Motor neuron (in vitro differentiated cells): Measurements from ENCODE around the gene APBB1IP. TPM values are rescaled to one million over a fixed set of nuclear protein-coding genes. Genes with fewer than 3 reads are reported as not detected.

Experiments used
- ATAC-seq, 8 experiments: fragments of 200-7000 bp; cut with Tn5 transposase; replicated peaks in 6 of 8; 2 replicates each; pipeline ENCODE4 v1.8.0; 2021; ENCODE audit warnings: mild to moderate bottlenecking in 8 of 8, moderate library complexity in 8 of 8
- H3K27ac ChIP-seq, 2 donors: fragments of 250-450 bp; sonication (Bioruptor Pico); 2 replicates each; pipeline ENCODE4 v1.9.0; 2021; ENCODE audit warnings: antibody characterized with exemption in 2 of 2, mild to moderate bottlenecking in 2 of 2, moderate library complexity in 1 of 2
- H3K4me1 ChIP-seq, 2 donors: fragments of 250-450 bp; sonication (Bioruptor Pico); replicated peaks in 1 of 2; 2 replicates each; pipeline ENCODE4 v1.6.1; 2021; ENCODE audit warnings: antibody characterized with exemption in 2 of 2, mild to moderate bottlenecking in 2 of 2, moderate library complexity in 1 of 2
- H3K4me3 ChIP-seq, 5 donors: fragments of 250-450 bp; sonication (Bioruptor Pico); 2 replicates each; pipeline ENCODE4 v1.9.0; 2021; ENCODE audit warnings: antibody characterized with exemption in 5 of 5, mild to moderate bottlenecking in 5 of 5, moderate library complexity in 4 of 5
- WGBS, 10 experiments: fragments of 450-650 bp; shearing (Covaris generic); methylation state at CpG; one replicate each; pipeline ENCODE4 v1.0.0; 2022; 5-methylcytosine and 5-hydroxymethylcytosine counted together
- in situ Hi-C, 9 experiments: fragments of 400-800 bp; cut with MboI; loops; one replicate each; pipeline ENCODE4 v1.15.0; 2021; ENCODE audit warnings: low sequenced_read_pairs in 9 of 9, low pct_unique_long_range_greater_than_20kb in 2 of 9; ENCODE audit not compliant: unreplicated experiment in 9 of 9
- total RNA-seq, 8 experiments: library from RNA; unstranded; fragments of 300-600 nt; gene quantifications; 2 replicates each; pipeline versions ENCODE4 v1.2.3 to v1.2.4, GENCODE V29; 2022

APBB1IP gene
- total RNA-seq, 8 experiments from 2014 or later, result 0.13 to 12.2 (median 0.28) TPM; not detected in 5

- in situ Hi-C loops, result no loop called here
- WGBS, 10 experiments, result 0 to 100% (median 81%) methylated on average over 1 to 3 of the region's 3 CpGs
- no peak for ATAC-seq
Measured at GRCh38 chr10:26423722-26424121, 14.4 kb upstream of the APBB1IP start.

GRCh38 chr10:26430641-26431163 is 7.4 kb upstream of the APBB1IP start:
- H3K4me3 ChIP-seq, result no peak overlapping the region
- WGBS, 10 experiments, result 0 to 80% (median 64%) methylated on average over 1 to 4 of the region's 4 CpGs
- no peaks in the 10 kb centered on the region for H3K4me1 ChIP-seq
- H3K27ac ChIP-seq, result no peak overlapping the region
- no peak for ATAC-seq
- in situ Hi-C loops, result no loop called here

More at GRCh38 chr10:26423722-26424121, 14.4 kb upstream of the APBB1IP start:
- no peak overlapping the region for H3K4me3 ChIP-seq
- no peaks in the 10 kb centered on the region for H3K4me1 ChIP-seq
- H3K27ac ChIP-seq, result no peak overlapping the region

GRCh38 chr10:26432938-26433337 is 5.2 kb upstream of the APBB1IP start:
- in situ Hi-C loops, result no loop called here
- no peak overlapping the region for H3K4me3 ChIP-seq
- no peak overlapping the region for H3K27ac ChIP-seq
- 0 to 100% (median 93%) methylated on average over 1 of the region's 1 CpG; no CpG with 5 or more reads in 4 of the 10 experiments for WGBS, 10 experiments
- no peak for ATAC-seq
- H3K4me1 ChIP-seq, result no peaks in the 10 kb centered on the region

- in situ Hi-C loops, result no loop called here
- no peak overlapping the region for H3K4me3 ChIP-seq
- WGBS, 10 experiments, result 40 to 100% (median 100%) methylated on average over 1 of the region's 1 CpG; no CpG with 5 or more reads in 1 of the 10 experiments
- no peak overlapping the region for H3K27ac ChIP-seq
- no peak for ATAC-seq
- H3K4me1 ChIP-seq, result no peaks in the 10 kb centered on the region
Measured at GRCh38 chr10:26435852-26436251, 2.3 kb upstream of the APBB1IP start.

GRCh38 chr10:26436848-26437247 is 1.3 kb upstream of the APBB1IP start:
- Histone ChIP-seq H3K4me1 (no peaks in the 10 kb centered on the region), H3K27ac (no peak overlapping the region), H3K4me3 (no peak overlapping the region)
- WGBS, 10 experiments, result 0 to 100% (median 76%) methylated on average over 1 to 2 of the region's 2 CpGs
- no peak for ATAC-seq
- in situ Hi-C loops, result no loop called here

GRCh38 chr10:26438534-26439341 is 597 bp downstream of the APBB1IP start:
- Histone ChIP-seq H3K4me3 (no peak overlapping the region), H3K27ac (no peak overlapping the region), H3K4me1 (no peaks in the 10 kb centered on the region)
- ATAC-seq, result peak in 3 of 8 experiments; percentile 47 to 70 (median 55)
- in situ Hi-C loops, result no loop called here
- 0 to 44% (median 33%) methylated on average over 1 to 13 of the region's 59 CpGs; no CpG with 5 or more reads in 1 of the 10 experiments for WGBS, 10 experiments

- Histone ChIP-seq H3K4me1 (no peaks in the 10 kb centered on the region), H3K4me3 (no peak overlapping the region), H3K27ac (no peak overlapping the region)
- WGBS, 10 experiments, result 22 to 87% (median 75%) methylated on average over 4 to 14 of the region's 14 CpGs
- ATAC-seq, result no peak
- in situ Hi-C loops, result no loop called here
Measured at GRCh38 chr10:26439406-26440087, 1.4 kb downstream of the APBB1IP start.

GRCh38 chr10:26440088-26440470 is 1.9 kb downstream of the APBB1IP start:
- WGBS, 10 experiments, result 13 to 100% (median 73%) methylated on average over 1 of the region's 1 CpG; no CpG with 5 or more reads in 4 of the 10 experiments
- Histone ChIP-seq H3K4me3 (no peak overlapping the region), H3K4me1 (no peaks in the 10 kb centered on the region), H3K27ac (no peak overlapping the region)
- ATAC-seq, result no peak
- in situ Hi-C loops, result no loop called here

- Histone ChIP-seq H3K4me1 (no peaks in the 10 kb centered on the region), H3K27ac (no peak overlapping the region), H3K4me3 (no peak overlapping the region)
- 29 to 100% (median 64%) methylated on average over 1 to 6 of the region's 7 CpGs; no CpG with 5 or more reads in 2 of the 10 experiments for WGBS, 10 experiments
- ATAC-seq, result peak in 1 of 8 experiments; percentile 10
- in situ Hi-C loops, result no loop called here
Measured at GRCh38 chr10:26441491-26442214, 3.5 kb downstream of the APBB1IP start.

- WGBS, 10 experiments, result 17 to 92% (median 69%) methylated on average over 3 to 8 of the region's 8 CpGs
Measured at GRCh38 chr10:26445411-26446031, 7.4 kb downstream of the APBB1IP start.

GRCh38 chr10:26446258-26446657 is 8.1 kb downstream of the APBB1IP start:
- Histone ChIP-seq H3K4me3 (no peak overlapping the region), H3K27ac (no peak overlapping the region), H3K4me1 (no peaks in the 10 kb centered on the region)
- in situ Hi-C loops, result no loop called here
- no peak for ATAC-seq
- 0 to 91% (median 68%) methylated on average over 1 to 4 of the region's 5 CpGs; no CpG with 5 or more reads in 2 of the 10 experiments for WGBS, 10 experiments

More at GRCh38 chr10:26445411-26446031, 7.4 kb downstream of the APBB1IP start:
- in situ Hi-C loops, result no loop called here
- H3K4me3 ChIP-seq, result no peak overlapping the region
- no peak for ATAC-seq
- no peaks in the 10 kb centered on the region for H3K4me1 ChIP-seq
- H3K27ac ChIP-seq, result no peak overlapping the region

GRCh38 chr10:26448292-26448691 is 10.2 kb downstream of the APBB1IP start:
- Histone ChIP-seq H3K27ac (no peak overlapping the region), H3K4me3 (no peak overlapping the region), H3K4me1 (no peaks in the 10 kb centered on the region)
- ATAC-seq, result peak in 2 of 8 experiments; percentile 61 to 76
- in situ Hi-C loops, result no loop called here
